PC-3 (cell line): Measurements from ENCODE around the gene ZNF783. TPM values are rescaled to one million over a fixed set of nuclear protein-coding genes. Genes with fewer than 3 reads are reported as not detected.

Source experiments
- ATAC-seq: fragments of 200-7000 bp; cut with Tn5 transposase; 2 replicates; pipeline ENCODE4 v1.9.1; 2020; ENCODE audit warnings: mild to moderate bottlenecking, moderate library complexity
- BruUV-seq: library from RNA; stranded (reverse); fragments of 400-500 nt; replicated peaks from 2 replicates; lab custom pipeline; 2021; lab: Mats Ljungman, UMichigan
- CTCF ChIA-PET: fragments of 300-600 bp; sonication (Branson Sonifier 250); formaldehyde crosslinking; loops from one replicate; lab custom pipeline; 2022; ENCODE audit warnings: antibody characterized with exemption; lab: Charles Lee
- POLR2A ChIA-PET: fragments of 300-600 bp; sonication (Branson Sonifier 250); formaldehyde crosslinking; loops from one replicate; lab custom pipeline; 2022; ENCODE audit warnings: antibody characterized with exemption; ENCODE audit not compliant: unreplicated experiment; lab: Charles Lee
- DNase-seq: peaks from one replicate; pipeline ENCODE4 v3.0.0-alpha.2; 2015
- H2AFZ ChIP-seq: fragments of 300-600 bp; sonication (generic); 2 replicates; pipeline ENCODE4 v1.6.0; 2016; ENCODE audit warnings: antibody characterized with exemption, low read length
- H3F3A ChIP-seq: fragments of 300-600 bp; sonication (generic); one replicate; pipeline ENCODE4 v1.6.0; 2017; ENCODE audit warnings: antibody characterized with exemption, low read length, control low read depth, mild to moderate bottlenecking; ENCODE audit not compliant: unreplicated experiment
- H3K27ac ChIP-seq: fragments of 300-600 bp; sonication (generic); 2 replicates; pipeline ENCODE4 v1.5.1; 2016; ENCODE audit warnings: mild to moderate bottlenecking, low read length
- H3K27me3 ChIP-seq: fragments of 300-600 bp; sonication (generic); 2 replicates; pipeline ENCODE4 v1.6.1; 2016; ENCODE audit warnings: low read length, mixed read lengths
- H3K36me3 ChIP-seq: fragments of 300-600 bp; sonication (generic); 2 replicates; pipeline ENCODE4 v1.6.1; 2016; ENCODE audit warnings: low read depth, mixed run types, low read length, mixed read lengths
- H3K4me1 ChIP-seq: fragments of 300-600 bp; sonication (generic); 2 replicates; pipeline ENCODE4 v1.5.1; 2016; ENCODE audit warnings: low read length; ENCODE audit not compliant: insufficient read depth
- H3K4me2 ChIP-seq: fragments of 300-600 bp; sonication (generic); 2 replicates; pipeline ENCODE4 v1.6.0; 2016; ENCODE audit warnings: low read length
- H3K4me3 ChIP-seq: fragments of 300-600 bp; sonication (generic); 2 replicates; pipeline ENCODE4 v1.5.1; 2016; ENCODE audit warnings: mild to moderate bottlenecking, low read length, mixed read lengths
- H3K79me2 ChIP-seq: fragments of 300-600 bp; sonication (generic); 2 replicates; pipeline ENCODE4 v1.6.1; 2017; ENCODE audit warnings: low read length, mixed read lengths
- H3K9ac ChIP-seq: fragments of 300-600 bp; sonication (generic); 2 replicates; pipeline ENCODE4 v1.6.0; 2016; ENCODE audit warnings: mild to moderate bottlenecking, low read length
- H3K9me2 ChIP-seq: fragments of 300-600 bp; sonication (generic); replicated peaks from 2 replicates; pipeline ENCODE4 v1.6.1; 2016; ENCODE audit warnings: mixed run types, low read length, mixed read lengths
- H3K9me3 ChIP-seq: fragments of 300-600 bp; sonication (generic); 2 replicates; pipeline ENCODE4 v1.6.1; 2016; ENCODE audit warnings: low read length, mixed read lengths
- H4K20me1 ChIP-seq: fragments of 300-600 bp; sonication (generic); 2 replicates; pipeline ENCODE4 v1.6.1; 2016; ENCODE audit warnings: low read length, mixed read lengths
- CTCF ChIP-seq: fragments of 300-600 bp; sonication (generic); conservative IDR thresholded peaks from 2 replicates; pipeline ENCODE4 v1.5.1; 2017; ENCODE audit warnings: antibody characterized with exemption, low read depth, mild to moderate bottlenecking, low read length
- EZH2 ChIP-seq: fragments of 300-600 bp; sonication (generic); IDR thresholded peaks from one replicate; pipeline ENCODE4 v1.6.1; 2017; ENCODE audit warnings: antibody characterized with exemption, mild to moderate bottlenecking, low read length; ENCODE audit not compliant: unreplicated experiment
- EZH2phosphoT487 ChIP-seq: fragments of 300-600 bp; sonication (generic); IDR thresholded peaks from 2 replicates; pipeline ENCODE4 v1.6.1; 2018; ENCODE audit warnings: mild to moderate bottlenecking, antibody characterized with exemption, low read length, borderline replicate concordance
- intact Hi-C: fragments of 100-400 bp; cut with micrococcal nuclease; formaldehyde crosslinking; loops from 2 replicates; pipeline ENCODE4 v1.9.0; 2023
- total RNA-seq: library from RNA; depleted of rRNA; stranded (reverse); fragments of >200 nt; gene quantifications from 2 replicates; pipeline ENCODE4 v1.2.3, GENCODE V29; 2014

ZNF783 gene
- total RNA-seq, 1 experiment from 2014 or later, result 6.9 TPM

GRCh38 chr7:149300620-149301285 lies 38.8 kb downstream of the ZNF783 start:
- Histone ChIP-seq H3K36me3 (no peaks in the 10 kb centered on the region), H3K4me2 (no peak overlapping the region), H3K27ac (no peak overlapping the region), H3K9ac (no peak overlapping the region), H2AFZ (no peak overlapping the region), H3K9me3 (no peaks in the 10 kb centered on the region), H3K4me3 (no peak overlapping the region), H3K79me2 (no peaks in the 10 kb centered on the region), H3K9me2 (no peaks in the 10 kb centered on the region), H3F3A (no peaks in the 10 kb centered on the region), H3K27me3 (no peaks in the 10 kb centered on the region), H4K20me1 (no peaks in the 10 kb centered on the region), H3K4me1 (no peaks in the 10 kb centered on the region)
- no peak for DNase-seq
- CTCF ChIA-PET, result no interaction called here
- no peak for ATAC-seq
- POLR2A ChIA-PET, result no interaction called here
- BruUV-seq, result no TSS peak
- no peak for TF ChIP-seq EZH2phosphoT487
- TF ChIP-seq CTCF, result no peak
- no peak for TF ChIP-seq EZH2
- intact Hi-C loops, result no loop called here

- TF ChIP-seq CTCF, result no peak
- TF ChIP-seq EZH2phosphoT487, result no peak
- TF ChIP-seq EZH2, result no peak
- Histone ChIP-seq H3K4me3 (no peak overlapping the region), H3K27me3 (no peaks in the 10 kb centered on the region), H3K9ac (no peak overlapping the region), H3K79me2 (no peaks in the 10 kb centered on the region), H3K27ac (no peak overlapping the region), H3K36me3 (no peaks in the 10 kb centered on the region), H3K9me3 (no peaks in the 10 kb centered on the region), H3K4me1 (no peaks in the 10 kb centered on the region), H3F3A (no peaks in the 10 kb centered on the region), H3K4me2 (no peak overlapping the region), H2AFZ (no peak overlapping the region), H3K9me2 (no peaks in the 10 kb centered on the region), H4K20me1 (no peaks in the 10 kb centered on the region)
- ChIA-PET POLR2A (no interaction called here), CTCF (no interaction called here)
- DNase-seq (no peak), ATAC-seq (no peak)
- no TSS peak for BruUV-seq
- intact Hi-C loops, result no loop called here
Measured at GRCh38 chr7:149302222-149302621, 40.2 kb downstream of the ZNF783 start.

GRCh38 chr7:149302865-149303264 lies 40.9 kb downstream of the ZNF783 start:
- Histone ChIP-seq H3K9ac (no peak overlapping the region), H4K20me1 (no peaks in the 10 kb centered on the region), H3K4me3 (no peak overlapping the region), H3F3A (no peaks in the 10 kb centered on the region), H2AFZ (no peak overlapping the region), H3K79me2 (no peaks in the 10 kb centered on the region), H3K4me1 (no peaks in the 10 kb centered on the region), H3K9me3 (no peaks in the 10 kb centered on the region), H3K9me2 (no peaks in the 10 kb centered on the region), H3K27me3 (no peaks in the 10 kb centered on the region), H3K36me3 (no peaks in the 10 kb centered on the region), H3K27ac (no peak overlapping the region), H3K4me2 (no peak overlapping the region)
- intact Hi-C loops, result no loop called here
- DNase-seq, result no peak
- CTCF ChIA-PET, result no interaction called here
- no TSS peak for BruUV-seq
- no peak for ATAC-seq
- POLR2A ChIA-PET, result no interaction called here
- TF ChIP-seq CTCF, result no peak
- TF ChIP-seq EZH2, result no peak
- TF ChIP-seq EZH2phosphoT487, result no peak
